GM23248 (cell line): ENCODE results near the gene CHRM4. TPM values are rescaled to one million over a fixed set of nuclear protein-coding genes. Genes with fewer than 3 reads are reported as not detected.

Experiments used
- DNase-seq: peaks from one replicate; pipeline ENCODE4 v3.0.0-alpha.2; 2015
- H2AFZ ChIP-seq: fragments of 200-600 bp; sonication (generic); 2 replicates; pipeline ENCODE4 v1.6.1; 2016; ENCODE audit warnings: antibody characterized with exemption
- H3F3A ChIP-seq: fragments of 200-600 bp; sonication (generic); 2 replicates; pipeline ENCODE4 v1.6.1; 2016; ENCODE audit warnings: mild to moderate bottlenecking, antibody characterized with exemption, mixed run types; ENCODE audit not compliant: insufficient read depth
- H3K27ac ChIP-seq: fragments of 200-600 bp; sonication (generic); 2 replicates; pipeline ENCODE4 v1.5.1; 2016; ENCODE audit warnings: mild to moderate bottlenecking
- H3K27me3 ChIP-seq: fragments of 200-600 bp; sonication (generic); replicated peaks from 2 replicates; pipeline ENCODE4 v1.6.1; 2016; ENCODE audit warnings: mild to moderate bottlenecking; ENCODE audit not compliant: insufficient read depth
- H3K36me3 ChIP-seq: fragments of 200-600 bp; sonication (generic); 2 replicates; pipeline ENCODE4 v1.6.1; 2016; ENCODE audit warnings: low read depth, mild to moderate bottlenecking
- H3K4me1 ChIP-seq: fragments of 200-600 bp; sonication (generic); 2 replicates; pipeline ENCODE4 v1.6.1; 2016; ENCODE audit warnings: mild to moderate bottlenecking; ENCODE audit not compliant: insufficient read depth
- H3K4me2 ChIP-seq: fragments of 200-600 bp; sonication (generic); one replicate; pipeline ENCODE4 v1.6.1; 2016; ENCODE audit warnings: mild to moderate bottlenecking; ENCODE audit not compliant: unreplicated experiment
- H3K4me3 ChIP-seq: fragments of 200-600 bp; sonication (generic); 2 replicates; pipeline ENCODE4 v1.5.1; 2016; ENCODE audit warnings: mild to moderate bottlenecking
- H3K79me2 ChIP-seq: fragments of 200-600 bp; sonication (generic); 2 replicates; pipeline ENCODE4 v1.6.1; 2016; ENCODE audit warnings: mild to moderate bottlenecking; ENCODE audit not compliant: insufficient read depth
- H3K9ac ChIP-seq: fragments of 200-600 bp; sonication (generic); 2 replicates; pipeline ENCODE4 v1.6.1; 2016; ENCODE audit warnings: mild to moderate bottlenecking
- H3K9me2 ChIP-seq: fragments of 200-600 bp; sonication (generic); 2 replicates; pipeline ENCODE4 v1.6.1; 2016; ENCODE audit warnings: mixed run types, mild to moderate bottlenecking, moderate library complexity; ENCODE audit not compliant: insufficient read depth
- H3K9me3 ChIP-seq: fragments of 200-600 bp; sonication (generic); one replicate; pipeline ENCODE4 v1.6.1; 2017; ENCODE audit warnings: low read depth
- H4K20me1 ChIP-seq: fragments of 200-600 bp; sonication (generic); 2 replicates; pipeline ENCODE4 v1.6.0; 2016; ENCODE audit not compliant: insufficient read depth
- EZH2 ChIP-seq: fragments of 200-600 bp; sonication (generic); IDR thresholded peaks from 2 replicates; pipeline ENCODE4 v1.6.1; 2018; ENCODE audit warnings: antibody characterized with exemption, mild to moderate bottlenecking; ENCODE audit not compliant: insufficient read depth, poor library complexity, severe bottlenecking
- EZH2phosphoT487 ChIP-seq: fragments of 200-600 bp; sonication (generic); IDR thresholded peaks from 2 replicates; pipeline ENCODE4 v1.6.1; 2018; ENCODE audit warnings: antibody characterized with exemption, moderate library complexity, mild to moderate bottlenecking, low read depth; ENCODE audit not compliant: insufficient read depth
- WGBS, 2 experiments: methylation state at CpG; one replicate each; pipeline ENCODE4 v1.1.6; 2015 to 2017; ENCODE audit warnings: low lambda C conversion rate in 2 of 2, low coverage in 1 of 2; ENCODE audit errors: missing lambda C conversion rate in 2 of 2; 5-methylcytosine and 5-hydroxymethylcytosine counted together
- in situ Hi-C: fragments of 300-500 bp; cut with MboI; formaldehyde crosslinking; loops from 2 replicates; pipeline ENCODE4 v1.15.0; 2020
- polyA plus RNA-seq: library from polyadenylated mRNA; unstranded; fragments of >200 nt; fragmentation: Nextera tagmentation; extraction: Ambion mirVana; gene quantifications from 2 replicates; pipeline ENCODE4 v1.2.1, GENCODE V29; 2016
- total RNA-seq: library from RNA; depleted of rRNA; stranded (reverse); fragments of >200 nt; shearing (Covaris generic); gene quantifications from 2 replicates; pipeline ENCODE4 v1.2.3, GENCODE V29; 2014

The CHRM4 gene
- total and polyA plus RNA-seq, 2 experiments from 2014 or later: not detected

DNA sequence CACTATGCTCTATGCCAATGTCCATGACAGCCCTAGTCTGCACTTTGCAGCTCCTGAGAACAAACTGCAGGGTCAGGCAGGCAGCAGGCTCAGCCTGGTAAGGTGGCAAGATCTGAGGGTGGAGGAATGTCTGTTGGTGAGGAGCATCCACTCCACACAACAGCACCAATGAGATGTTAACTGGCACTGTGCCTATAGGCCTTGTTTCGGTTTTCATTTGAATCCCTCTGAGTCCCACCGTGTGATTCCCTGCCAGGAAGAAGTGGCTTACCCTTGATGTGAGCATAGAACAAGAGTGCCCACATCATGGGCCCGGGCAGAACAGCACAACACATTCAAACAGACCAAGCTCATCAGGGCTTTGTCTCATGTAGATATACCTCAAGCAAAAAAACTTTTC, 44.1 kb upstream of the CHRM4 start:
- TF ChIP-seq EZH2 (no peak), EZH2phosphoT487 (no peak)
- Histone ChIP-seq H3K9ac (no peak overlapping the region), H3K27ac (no peak overlapping the region), H3K27me3 (no peaks in the 10 kb centered on the region), H3K4me2 (no peak overlapping the region), H3K79me2 (no peaks in the 10 kb centered on the region), H3K9me3 (no peaks in the 10 kb centered on the region), H2AFZ (no peak overlapping the region), H3K4me3 (no peak overlapping the region), H3K4me1 (no peaks in the 10 kb centered on the region), H4K20me1 (no peaks in the 10 kb centered on the region), H3F3A (no peaks in the 10 kb centered on the region), H3K36me3 (peaks cover 16% of the 10 kb centered on the region; the same call in 1 of the 2 replicates), H3K9me2 (no peaks in the 10 kb centered on the region)
- 75 to 93% methylated on average over 3 of the region's 3 CpGs for WGBS, 2 experiments
- DNase-seq: no peak
- in situ Hi-C loops: no loop called here

DNA sequence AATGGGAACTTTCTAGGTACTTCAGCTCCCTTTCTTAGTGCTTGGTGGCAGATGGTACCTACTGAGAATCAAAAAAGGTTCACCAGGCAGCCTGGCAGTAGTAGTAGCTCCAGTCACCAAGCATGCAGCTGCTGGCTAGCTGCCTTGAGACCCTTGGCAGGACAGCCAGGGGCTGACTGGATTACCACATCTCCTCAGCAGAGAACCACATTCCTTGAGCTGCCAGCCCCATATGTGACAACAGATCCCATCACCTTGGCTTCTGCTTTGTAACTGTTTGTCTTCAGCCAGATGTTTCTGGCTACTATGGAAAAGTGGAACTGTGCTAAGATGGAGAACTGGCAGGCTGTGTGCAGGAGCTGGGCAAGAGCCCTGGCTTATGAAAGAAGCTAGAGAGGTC, 39.6 kb upstream of the CHRM4 start:
- Histone ChIP-seq H3K9me2 (no peaks in the 10 kb centered on the region), H3K4me1 (no peaks in the 10 kb centered on the region), H2AFZ (no peak overlapping the region), H3K9ac (no peak overlapping the region), H3K79me2 (no peaks in the 10 kb centered on the region), H3K27ac (no peak overlapping the region), H3K4me2 (no peak overlapping the region), H3K9me3 (no peaks in the 10 kb centered on the region), H4K20me1 (no peaks in the 10 kb centered on the region), H3F3A (0 out of 2 replicates have a peak, but pooled peaks cover 3% of the 10 kb centered on the region), H3K36me3 (peaks cover 10% of the 10 kb centered on the region; the same call in 1 of the 2 replicates), H3K4me3 (no peak overlapping the region), H3K27me3 (no peaks in the 10 kb centered on the region)
- in situ Hi-C loops: no loop called here
- TF ChIP-seq EZH2phosphoT487: no peak
- no peak for TF ChIP-seq EZH2
- no peak for DNase-seq

DNA sequence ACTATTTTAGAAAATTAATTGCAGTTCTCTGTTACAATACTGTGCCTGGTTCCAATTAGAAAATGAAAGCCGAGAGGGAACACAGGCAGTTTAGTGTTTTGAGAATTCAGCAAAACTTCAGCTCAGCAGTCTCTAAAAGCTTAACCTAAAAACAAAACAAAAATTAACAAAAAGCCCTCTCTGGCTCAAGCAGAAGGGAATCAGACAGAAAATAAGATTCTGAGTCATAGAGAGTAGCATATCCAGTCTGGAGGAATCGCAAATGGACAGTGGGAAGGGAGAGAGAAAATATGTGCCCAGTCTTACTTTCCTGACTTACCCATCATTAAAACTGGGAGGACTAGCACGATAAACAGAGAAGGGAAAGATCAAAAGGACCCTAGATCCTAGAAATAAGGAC, 38.1 kb upstream of the CHRM4 start:
- H3K27ac ChIP-seq: no peak overlapping the region; the same call in 1 of the 2 replicates
- no peak overlapping the region for H3K4me2 ChIP-seq
- no peaks in the 10 kb centered on the region for H3K9me3 ChIP-seq
- H3K79me2 ChIP-seq: no peaks in the 10 kb centered on the region
- peaks cover 10% of the 10 kb centered on the region; the same call in 1 of the 2 replicates for H3K36me3 ChIP-seq
- no peaks in the 10 kb centered on the region for H4K20me1 ChIP-seq
- H2AFZ ChIP-seq: no peak overlapping the region
- H3K27me3 ChIP-seq: no peaks in the 10 kb centered on the region
- H3K4me1 ChIP-seq: no peaks in the 10 kb centered on the region
- H3F3A ChIP-seq: 0 out of 2 replicates have a peak, but pooled peaks cover 3% of the 10 kb centered on the region
- no peaks in the 10 kb centered on the region for H3K9me2 ChIP-seq
- TF ChIP-seq EZH2phosphoT487: no peak
- 19 to 20% methylated on average over 3 of the region's 3 CpGs for WGBS, 2 experiments
- no peak overlapping the region for H3K9ac ChIP-seq
- DNase-seq: peak; percentile 24
- in situ Hi-C loops: no loop called here
- no peak overlapping the region for H3K4me3 ChIP-seq

DNA sequence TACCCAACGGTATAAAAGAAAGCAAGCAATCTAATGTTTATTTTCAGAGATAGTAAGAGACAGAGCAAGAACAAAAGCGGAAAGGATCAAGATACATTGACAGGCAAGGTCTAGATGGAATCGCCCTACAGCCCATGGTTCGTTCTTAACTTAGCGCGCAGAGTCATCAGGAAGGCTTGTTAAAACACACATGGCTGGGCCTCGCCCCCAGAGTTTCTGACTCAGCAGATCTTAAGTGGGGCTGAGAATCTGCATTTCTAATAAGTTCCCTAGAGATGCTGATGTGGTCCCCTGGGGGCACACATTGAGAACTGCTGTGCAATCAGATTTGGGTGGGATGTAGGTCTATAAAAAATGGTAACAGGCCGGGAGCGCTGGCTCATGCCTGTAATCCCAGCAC, 35.8 kb upstream of the CHRM4 start:
- Histone ChIP-seq H3K9me3 (no peaks in the 10 kb centered on the region), H3K9ac (no peak overlapping the region), H3K4me1 (no peaks in the 10 kb centered on the region), H4K20me1 (no peaks in the 10 kb centered on the region), H3F3A (0 out of 2 replicates have a peak, but pooled peaks cover 3% of the 10 kb centered on the region), H3K27ac (no peak overlapping the region), H3K9me2 (no peaks in the 10 kb centered on the region), H3K36me3 (0 out of 2 replicates have a peak, but pooled peaks cover 5% of the 10 kb centered on the region), H3K4me2 (no peak overlapping the region), H3K79me2 (no peaks in the 10 kb centered on the region), H3K27me3 (no peaks in the 10 kb centered on the region), H2AFZ (no peak overlapping the region), H3K4me3 (no peak overlapping the region)
- no peak for DNase-seq
- in situ Hi-C loops: no loop called here
- TF ChIP-seq EZH2: no peak
- 97 to 100% methylated on average over 9 of the region's 9 CpGs for WGBS, 2 experiments
